Heart left ventricle (tissue), 13 donors: ENCODE data around the gene FBF1.

Source experiments
- POLR2A ChIP-seq, 2 donors: fragments of 450-650 bp; IDR thresholded peaks; one replicate each; pipeline ENCODE4 v1.6.1; 2017; ENCODE audit warnings: antibody characterized with exemption in 2 of 2, mild to moderate bottlenecking in 2 of 2, moderate library complexity in 2 of 2
- TF ChIP-seq, protein P1 (sequence below), 12 donors: fragments of 200-600 bp; sonication (generic) in 4 of 12; IDR thresholded peaks; one replicate each; pipeline versions ENCODE4 v1.5.0 to v1.8.0; 2018 to 2022; ENCODE audit warnings: antibody characterized with exemption in 12 of 12, mild to moderate bottlenecking in 5 of 12
- donor health status: ischemic (EF 13 %, LVEDD 7.1; RV severe dilation, severe dysfunction).
- donor health status: DM: no; HTN: yes; CAD: no.
- donor health status: DM: no; HTN: no; CAD: no.
- donor health status: ischemic (EF 25% LVEDD 6.9; RV normal size, moderate dysfunction).
- donor health status: ischemic (EF 25% LVEDD 5.7; RV mildly dilated, moderate dysfunction).
- donor health status: ischemic (EF 35%, LVEDD 5.7; RV mildly dilated, moderate dysfunction).
- donor health status: nonischemic (EF 11% LVEDD 7.7; RV severe dilation, severe dysfunction).
- donor health status: DM: yes; HTN: yes; CAD: no.
- donor health status: PGD.
- donor health status: ischemic (EF 29% LVEDD 5.4; RV normal size, mild dysfunction).
- donor health status: nonischemic (EF 23%, LVEDD 6.1; RV moderate dilation, normal function).

DNA sequence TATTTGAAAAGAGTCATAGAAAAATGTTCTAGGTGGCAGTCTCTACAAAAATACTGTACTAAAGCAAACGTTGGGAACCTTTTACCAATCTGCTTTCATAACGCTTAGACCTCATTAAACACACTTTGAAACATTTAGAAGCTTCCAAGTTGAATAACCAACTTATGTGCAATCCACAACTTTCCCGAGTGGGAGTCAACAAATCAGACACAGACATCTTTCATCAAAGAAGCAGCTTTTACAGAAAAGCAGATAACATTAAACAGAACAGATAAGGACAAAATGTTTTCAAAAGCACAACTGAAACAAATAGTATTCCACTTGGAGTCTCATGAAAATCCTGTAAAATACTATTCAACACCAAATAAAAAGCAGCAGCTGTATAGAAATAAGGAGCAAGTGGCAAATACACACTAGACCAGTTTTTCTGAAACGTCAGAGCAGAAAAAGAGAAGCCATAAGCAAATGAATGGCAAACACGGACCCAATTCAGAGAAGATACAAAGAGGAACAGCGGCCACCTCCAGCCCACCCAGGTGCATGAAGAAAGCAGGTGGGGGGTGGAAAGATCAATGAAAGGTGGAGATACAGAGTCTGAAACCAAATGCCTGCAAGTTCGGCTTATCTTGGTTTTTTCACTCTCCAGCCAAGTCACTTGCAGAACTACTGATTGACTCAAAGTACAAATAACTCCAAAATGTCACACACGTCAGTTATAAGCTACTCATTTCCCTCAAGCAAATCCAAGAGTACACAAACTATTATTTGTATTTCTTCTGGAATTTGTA, 18.4 kb upstream of the FBF1 start:
- TF ChIP-seq, protein P1, sequence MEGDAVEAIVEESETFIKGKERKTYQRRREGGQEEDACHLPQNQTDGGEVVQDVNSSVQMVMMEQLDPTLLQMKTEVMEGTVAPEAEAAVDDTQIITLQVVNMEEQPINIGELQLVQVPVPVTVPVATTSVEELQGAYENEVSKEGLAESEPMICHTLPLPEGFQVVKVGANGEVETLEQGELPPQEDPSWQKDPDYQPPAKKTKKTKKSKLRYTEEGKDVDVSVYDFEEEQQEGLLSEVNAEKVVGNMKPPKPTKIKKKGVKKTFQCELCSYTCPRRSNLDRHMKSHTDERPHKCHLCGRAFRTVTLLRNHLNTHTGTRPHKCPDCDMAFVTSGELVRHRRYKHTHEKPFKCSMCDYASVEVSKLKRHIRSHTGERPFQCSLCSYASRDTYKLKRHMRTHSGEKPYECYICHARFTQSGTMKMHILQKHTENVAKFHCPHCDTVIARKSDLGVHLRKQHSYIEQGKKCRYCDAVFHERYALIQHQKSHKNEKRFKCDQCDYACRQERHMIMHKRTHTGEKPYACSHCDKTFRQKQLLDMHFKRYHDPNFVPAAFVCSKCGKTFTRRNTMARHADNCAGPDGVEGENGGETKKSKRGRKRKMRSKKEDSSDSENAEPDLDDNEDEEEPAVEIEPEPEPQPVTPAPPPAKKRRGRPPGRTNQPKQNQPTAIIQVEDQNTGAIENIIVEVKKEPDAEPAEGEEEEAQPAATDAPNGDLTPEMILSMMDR (IDR thresholded peaks at IDR 0.05) = no peak
- TF ChIP-seq POLR2A (IDR thresholded peaks at IDR 0.05) = no peak
